GM19463 (cell line): ENCODE data around the gene ITPK1.
"Not testable (repeated sequence)": the region's sequence is repeated elsewhere in the genome, so short reads cannot be mapped to it uniquely, and the experiment has no call there.

Experiments
- ATAC-seq: cut with Tn5 transposase; IDR thresholded peaks from one replicate; pipeline ENCODE4 v1.9.1; 2021; ENCODE audit warnings: mild to moderate bottlenecking, moderate library complexity; ENCODE audit not compliant: unreplicated experiment

ITPK1 gene

DNA sequence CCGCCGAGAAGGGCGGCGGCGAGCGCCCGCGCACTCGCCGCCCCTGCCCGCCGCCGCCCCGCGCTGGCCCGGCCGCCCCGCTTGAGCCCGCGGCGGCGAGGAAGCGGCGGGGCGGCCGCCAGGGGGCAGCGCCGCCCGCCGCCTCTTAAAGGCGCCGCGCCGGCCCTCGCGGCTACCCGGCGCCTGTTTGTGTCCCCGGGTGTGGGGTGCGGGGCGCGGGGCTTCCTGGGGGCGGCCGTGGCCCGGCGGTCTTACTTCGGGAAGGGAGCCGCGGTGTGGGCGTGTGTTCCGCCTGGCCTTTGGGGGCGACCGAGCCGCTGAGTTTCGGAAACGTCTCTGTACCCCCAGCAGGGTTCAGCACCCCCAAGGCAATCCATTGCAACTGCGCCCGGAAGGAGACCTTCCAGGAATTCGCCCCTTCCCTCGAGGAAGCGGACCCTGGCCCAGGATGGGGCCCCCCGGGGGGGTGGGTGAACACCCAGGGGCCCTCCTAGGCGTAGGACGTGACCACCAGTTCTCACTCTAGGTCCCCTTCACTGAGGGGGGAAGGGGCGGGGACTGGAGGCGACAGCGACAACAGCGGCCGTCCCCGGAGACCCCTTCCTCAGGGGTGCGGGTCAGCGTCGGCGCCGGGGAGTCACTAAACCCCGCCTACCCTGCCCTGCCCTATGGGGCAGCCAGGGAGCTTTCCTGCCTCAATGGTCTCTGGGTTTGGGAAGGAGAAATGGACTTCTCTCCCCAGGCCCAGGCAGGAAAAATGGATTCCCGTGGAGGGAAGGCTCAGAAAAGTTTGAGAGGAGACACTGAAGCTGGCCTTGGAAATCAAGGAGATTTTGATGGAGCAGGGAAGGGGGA lies at the start of gene ITPK1:
Gene ITPK1 (minus strand): TSS at position 105 of the 855 bp plus-strand sequence. CDS start 762 bp downstream, outside the sequence.
- ATAC-seq: peak; percentile 43

DNA sequence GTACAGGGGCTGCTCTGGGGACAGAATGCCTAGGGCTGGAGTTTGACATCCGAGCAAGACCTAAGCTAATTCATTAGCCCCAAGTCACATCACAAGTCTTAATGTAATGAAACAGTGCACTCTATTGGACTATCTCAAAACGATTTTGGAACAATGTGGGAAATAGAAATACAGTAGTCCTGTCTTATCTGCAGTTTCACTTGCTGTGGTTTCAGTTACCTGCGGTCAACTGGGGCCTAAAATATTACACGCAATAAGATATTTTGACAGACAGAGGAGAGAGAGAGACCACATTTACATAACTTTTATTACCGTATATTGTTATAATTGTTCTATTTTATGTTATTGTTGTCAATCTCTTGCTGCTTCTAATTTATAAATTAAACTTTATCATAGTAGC lies 47.8 kb upstream of the ITPK1 start:
- no peak for ATAC-seq

DNA sequence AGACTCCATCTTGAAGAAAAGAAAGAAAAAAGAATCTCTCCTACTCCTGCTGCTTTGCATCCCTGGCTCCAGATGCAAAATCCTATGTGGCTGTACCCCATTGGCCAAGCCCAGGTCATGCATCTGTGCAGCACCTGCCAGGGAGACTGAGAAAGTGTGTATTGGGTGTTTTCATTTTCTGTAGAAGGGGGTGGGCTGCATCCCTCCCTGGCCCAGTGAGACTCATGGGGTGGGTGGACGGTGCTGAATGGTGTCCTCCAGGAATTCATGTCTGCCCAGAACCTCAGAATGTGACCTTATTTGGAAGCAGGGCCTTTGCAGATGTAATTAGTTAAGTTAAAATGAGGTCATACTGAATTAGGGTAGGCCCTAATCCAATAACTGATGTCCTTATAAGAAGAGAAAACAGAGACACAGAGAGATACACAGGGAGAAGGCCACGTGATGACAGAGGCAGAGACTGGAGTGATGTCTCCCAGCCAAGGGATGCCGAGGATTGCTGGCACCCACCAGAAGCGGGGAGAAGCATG lies 45.8 kb upstream of the ITPK1 start:
- no peak for ATAC-seq

- ATAC-seq: no peak
These were observed 44.7 kb upstream of the ITPK1 start for GRCh38 chr14:93160353-93160801.

DNA sequence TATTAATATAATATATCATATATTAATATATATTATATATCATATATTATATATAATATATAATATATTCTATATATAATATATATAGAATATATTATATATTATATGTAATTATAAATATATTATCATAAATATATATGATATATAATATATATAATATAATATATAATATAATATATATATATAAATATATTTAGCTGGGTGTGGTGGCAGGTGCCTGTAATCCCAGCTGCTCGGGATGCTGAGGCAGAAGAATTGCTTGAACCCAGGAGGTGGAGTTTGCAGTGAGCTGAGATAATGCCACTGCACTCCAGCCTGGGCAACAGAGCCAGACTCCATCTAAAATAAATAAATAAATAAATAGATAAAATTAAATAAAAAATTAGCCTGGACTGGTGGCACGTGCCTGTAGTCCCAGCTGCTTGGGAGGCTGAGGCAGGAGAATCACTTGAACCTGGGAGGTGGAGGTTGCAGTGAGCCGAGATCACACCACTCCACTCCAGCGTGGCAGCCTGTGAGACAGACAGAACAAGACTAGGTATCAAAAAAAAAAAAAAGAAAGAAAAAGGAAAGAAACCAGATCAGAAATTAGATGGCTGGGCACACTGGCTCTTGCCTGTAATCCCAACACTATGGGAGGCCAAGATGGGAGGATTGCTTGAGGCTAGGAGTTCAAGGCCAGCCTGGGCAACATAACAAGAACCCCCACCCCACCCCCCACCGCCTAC lies 44.1 kb upstream of the ITPK1 start:
- not testable (repeated sequence) for ATAC-seq

DNA sequence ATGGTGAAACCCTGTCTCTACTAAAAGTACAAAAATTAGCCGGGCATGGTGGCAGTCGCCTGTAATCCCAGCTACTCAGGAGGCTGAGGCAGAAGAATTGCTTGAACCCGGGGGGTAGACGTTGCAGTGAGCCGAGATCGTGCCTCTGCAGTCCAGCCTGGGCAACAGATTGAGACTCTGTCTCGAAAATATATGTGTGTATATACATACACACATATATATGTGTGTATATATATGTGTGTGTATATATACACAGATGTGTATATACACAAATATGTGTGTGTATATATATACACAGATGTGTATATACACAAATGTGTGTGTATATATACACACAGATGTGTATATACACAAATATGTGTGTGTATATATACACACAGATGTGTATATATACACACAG lies 42.6 kb upstream of the ITPK1 start:
- not testable (repeated sequence) for ATAC-seq

DNA sequence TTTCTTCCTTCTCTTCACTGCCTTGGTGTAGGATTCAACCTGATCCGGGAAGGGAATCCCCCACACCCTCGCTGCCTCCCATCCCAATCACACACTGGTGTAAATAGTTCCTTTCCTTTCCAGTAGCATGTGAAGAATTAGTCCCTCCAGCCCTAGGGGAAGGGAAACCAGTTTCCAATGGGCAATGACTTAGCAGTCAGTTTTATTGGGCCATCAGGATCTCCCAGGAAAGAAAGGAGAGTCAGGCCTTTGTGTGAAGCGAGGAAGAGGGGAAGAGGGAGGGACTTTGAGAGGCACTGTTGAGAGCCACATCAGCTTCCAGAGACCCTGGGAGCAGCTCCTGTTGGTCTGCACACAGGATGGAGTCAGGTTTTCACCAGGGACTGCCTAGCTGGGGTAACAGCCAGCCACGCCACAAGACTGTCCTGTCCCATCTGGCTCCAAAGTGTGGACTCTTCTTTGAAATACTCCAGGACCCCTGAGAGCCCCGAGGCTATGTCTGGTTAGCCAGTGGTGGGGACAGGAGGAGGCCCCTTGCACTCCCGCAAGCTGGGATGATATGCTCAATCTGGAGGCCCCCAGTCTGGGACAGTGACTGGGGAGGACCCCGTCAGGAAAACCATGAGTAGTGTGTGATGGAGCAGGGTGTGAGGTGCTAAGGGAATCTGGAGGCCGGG lies 41.1 kb upstream of the ITPK1 start:
- ATAC-seq: no peak

DNA sequence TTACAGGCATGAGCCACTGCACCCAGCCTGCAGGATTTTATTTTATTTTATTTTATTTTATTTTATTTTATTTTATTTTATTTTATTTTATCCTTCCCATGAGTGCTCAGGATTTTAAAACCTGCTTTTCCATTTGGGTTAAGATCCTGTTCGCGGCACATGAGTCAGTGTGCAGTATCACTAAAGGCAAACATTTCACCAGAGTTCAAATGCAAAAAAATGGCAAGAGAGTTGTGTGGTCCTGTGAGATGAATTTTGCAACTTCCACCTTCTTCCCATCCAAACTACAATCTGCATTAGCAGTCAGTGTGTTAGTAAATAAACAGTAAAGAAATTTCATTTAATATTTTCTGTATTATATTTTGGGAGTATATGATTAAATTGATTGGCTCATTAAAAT lies 39.9 kb upstream of the ITPK1 start:
- no peak for ATAC-seq

DNA sequence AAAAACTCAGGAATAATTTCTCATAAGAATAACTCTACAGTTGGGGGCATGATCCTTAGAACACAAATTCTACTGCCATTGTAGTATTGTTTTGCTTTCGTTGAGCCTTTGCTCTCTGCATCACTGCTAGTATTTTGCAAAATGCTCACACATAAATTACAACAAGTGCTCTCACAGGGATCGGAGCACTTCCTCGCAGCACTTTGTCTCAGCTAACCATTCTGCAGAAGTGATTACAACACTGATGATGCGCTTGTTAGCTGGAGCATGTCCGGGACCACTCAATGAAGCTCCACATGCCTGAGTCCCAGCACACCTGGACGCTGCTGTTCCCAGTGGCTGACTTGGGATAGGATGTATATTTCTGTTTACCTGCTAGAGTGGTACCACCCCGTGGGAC lies 37.4 kb upstream of the ITPK1 start:
- no peak for ATAC-seq

GRCh38 chr14:93150227-93151208 lies 34.8 kb upstream of the ITPK1 start:
- no peak for ATAC-seq

- ATAC-seq: no peak
These were observed 33.3 kb upstream of the ITPK1 start for GRCh38 chr14:93148979-93149378.

- ATAC-seq: peak; percentile 78
These were observed 30.4 kb upstream of the ITPK1 start for GRCh38 chr14:93146119-93146518.

DNA sequence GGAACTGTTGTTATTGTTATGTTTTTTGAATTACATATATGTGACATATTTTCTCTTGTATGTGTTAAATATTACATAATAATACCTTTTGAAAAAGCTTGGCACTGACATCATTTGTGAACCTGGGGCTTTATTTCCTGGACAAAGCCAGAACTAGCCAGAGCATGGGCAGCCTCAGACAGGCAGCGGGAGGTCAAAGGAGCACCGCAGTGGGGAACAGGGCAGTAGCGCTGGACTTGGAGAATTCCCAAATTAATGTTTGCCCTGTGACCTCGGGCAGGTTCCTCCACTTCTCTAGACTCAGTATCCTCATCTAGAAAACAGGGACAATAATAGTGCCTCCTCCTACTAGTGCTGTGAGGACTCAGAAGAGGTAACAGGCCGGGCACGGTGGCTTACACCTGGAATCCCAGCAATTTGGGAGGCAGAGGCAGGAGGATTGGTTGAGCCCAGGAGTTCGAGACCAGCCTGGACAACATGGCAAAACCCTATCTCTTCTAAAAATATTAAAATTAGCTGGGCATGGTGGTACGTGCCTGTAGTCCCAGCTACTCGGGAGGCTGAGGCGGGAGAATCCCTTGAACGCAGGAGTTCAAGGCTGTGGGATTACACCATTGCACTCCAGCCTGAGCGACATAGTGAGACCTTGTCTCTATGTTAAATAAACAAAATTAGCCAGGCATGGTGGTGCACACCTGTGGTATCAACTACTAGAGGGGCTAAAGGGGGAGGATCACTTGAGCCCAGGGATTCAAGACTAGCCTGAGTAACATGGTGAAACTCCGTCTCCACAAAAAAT lies 27.3 kb upstream of the ITPK1 start:
- ATAC-seq: no peak

DNA sequence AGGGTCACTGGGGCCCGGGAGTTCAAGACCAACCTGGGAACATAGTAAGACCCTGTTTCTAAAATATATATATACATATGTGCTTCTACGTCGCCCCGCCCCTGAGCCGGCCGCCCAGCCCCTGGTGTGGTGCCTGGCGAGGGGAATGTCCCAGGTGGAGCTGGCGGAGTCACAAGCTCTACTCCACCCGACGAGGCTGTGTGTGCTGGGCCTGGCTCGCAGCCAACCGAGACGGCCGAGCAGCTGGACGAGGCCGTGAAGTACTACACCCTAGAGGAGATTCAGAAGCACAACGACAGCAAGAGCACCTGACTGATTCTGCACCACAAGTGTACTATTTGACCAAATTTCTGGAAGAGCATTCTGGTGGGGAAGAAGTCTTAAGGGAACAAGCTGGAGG lies 22.1 kb upstream of the ITPK1 start:
- no peak for ATAC-seq

DNA sequence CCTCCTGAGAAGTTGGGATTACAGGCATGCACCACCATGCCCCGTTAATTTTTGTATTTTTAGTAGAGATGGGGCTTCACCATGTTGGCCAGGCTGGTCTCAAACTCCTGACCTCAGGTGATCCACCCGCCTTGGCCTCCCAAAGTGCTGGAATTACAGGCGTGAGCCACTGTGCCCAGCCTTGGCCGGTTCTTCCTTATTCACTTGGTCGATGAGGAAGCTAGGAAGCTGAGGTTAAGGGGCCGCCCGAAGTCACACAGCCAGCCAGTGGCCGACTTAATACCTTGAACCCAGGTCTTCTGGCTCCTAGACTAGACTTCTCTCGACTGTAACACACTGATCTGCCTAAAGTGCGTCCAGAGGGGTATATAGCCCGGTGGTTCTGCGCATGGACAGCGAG lies 20.8 kb upstream of the ITPK1 start:
- not testable (repeated sequence) for ATAC-seq

DNA sequence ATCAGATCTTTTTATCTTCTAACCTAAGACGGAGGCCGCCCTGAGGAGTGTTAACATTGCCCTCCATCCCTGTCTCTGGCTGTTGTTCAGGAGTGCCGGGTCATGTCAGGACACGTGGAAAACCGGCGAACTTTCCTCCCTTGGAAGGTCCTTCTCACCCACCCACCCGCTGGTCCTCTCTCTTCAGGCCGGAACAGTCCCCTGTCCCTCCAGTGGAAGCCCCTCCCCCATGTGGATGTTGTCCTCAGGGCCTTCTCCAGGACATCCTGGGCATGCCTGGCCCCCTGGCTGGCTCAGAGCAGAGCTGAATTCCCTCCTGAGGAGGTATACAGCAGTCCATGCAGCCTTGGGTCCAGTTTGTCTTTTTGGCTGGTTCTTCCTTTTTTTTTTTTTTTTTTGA lies 20.3 kb upstream of the ITPK1 start:
- no peak for ATAC-seq

DNA sequence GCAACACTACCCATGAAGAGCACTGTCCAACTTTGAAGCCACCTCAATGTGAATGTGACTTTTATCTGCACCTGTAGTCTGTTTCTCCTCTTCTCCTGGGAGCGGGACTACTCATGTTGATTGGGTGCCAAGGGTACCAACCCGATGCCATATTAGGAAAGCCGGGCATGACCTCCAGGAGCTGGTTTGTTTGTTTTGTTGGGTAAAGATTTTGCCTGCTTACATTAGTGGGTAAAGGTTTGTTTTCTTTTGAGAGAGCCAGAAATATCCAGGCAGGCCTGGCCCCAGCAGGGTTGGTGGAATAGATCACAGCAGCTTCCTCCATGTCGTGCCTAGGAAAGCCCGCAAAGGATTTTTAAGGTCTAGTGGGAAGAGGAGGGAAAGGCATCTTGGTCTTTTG lies 19.7 kb upstream of the ITPK1 start:
- ATAC-seq: no peak

GRCh38 chr14:93133464-93133863 lies 17.7 kb upstream of the ITPK1 start:
- no peak for ATAC-seq

DNA sequence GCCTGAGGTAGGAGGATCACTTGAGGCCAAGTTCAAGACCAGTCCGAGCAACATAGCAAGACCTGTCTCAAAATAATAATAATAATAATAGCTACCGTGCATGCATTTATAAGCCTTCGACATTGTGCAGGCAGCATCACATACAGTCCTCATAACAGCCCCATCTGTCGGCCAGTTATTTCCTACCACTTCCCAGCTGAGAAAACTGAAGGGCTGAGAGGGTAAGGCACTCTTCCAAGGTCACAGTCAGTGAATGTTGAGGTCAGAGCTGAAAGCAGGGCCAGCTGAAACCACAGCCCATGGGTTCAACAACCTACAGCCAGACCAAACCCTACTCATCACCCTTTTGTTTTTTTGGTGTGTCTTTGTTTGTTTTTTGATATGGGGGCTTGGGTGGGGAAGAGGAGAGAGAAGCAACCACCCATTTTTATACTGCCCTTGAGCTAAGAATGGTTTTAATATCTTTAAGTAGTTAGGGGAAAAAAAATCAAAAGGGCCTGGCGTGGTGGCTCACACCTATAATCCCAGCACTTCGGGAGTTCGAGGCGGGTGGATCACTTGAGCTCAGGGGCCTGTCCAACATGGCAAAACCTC lies 16.8 kb upstream of the ITPK1 start:
- no peak for ATAC-seq
